NCI-H1105 (cell line): Measurements from ENCODE around the gene ZDHHC19.
"Not testable (repeated sequence)": the region's sequence is repeated elsewhere in the genome, so short reads cannot be mapped to it uniquely, and the experiment has no call there.

Experiments
- DNase-seq: peaks from one replicate; lab custom pipeline; 2025; lab: John Stamatoyannopoulos, UW

Gene ZDHHC19

GRCh38 chr3:196225086-196225485, 13.9 kb upstream of the ZDHHC19 start:
- no peak for DNase-seq

GRCh38 chr3:196222876-196223595, 11.8 kb upstream of the ZDHHC19 start:
- DNase-seq: no peak

DNA sequence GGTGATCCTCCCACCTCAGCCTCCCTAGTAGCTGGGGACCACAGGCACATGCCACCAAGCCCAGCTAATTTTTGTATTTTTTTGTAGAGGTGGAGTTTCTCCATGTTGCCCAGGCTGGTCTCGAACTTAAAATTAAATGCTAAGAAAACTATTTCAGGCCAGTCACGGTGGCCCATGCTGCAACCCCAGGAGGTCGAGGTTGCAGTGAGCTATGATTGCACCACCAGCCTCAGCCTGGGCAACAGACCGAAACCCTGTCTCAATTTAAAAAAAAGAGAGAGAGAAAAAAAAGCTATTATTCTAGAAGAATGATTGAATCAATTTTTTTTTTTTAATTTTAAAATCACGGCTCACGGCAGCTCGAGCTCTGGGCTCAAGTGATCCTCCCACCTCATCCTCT, 9.8 kb upstream of the ZDHHC19 start:
- DNase-seq: no peak

GRCh38 chr3:196220587-196220986, 9.4 kb upstream of the ZDHHC19 start:
- DNase-seq: no peak

DNA sequence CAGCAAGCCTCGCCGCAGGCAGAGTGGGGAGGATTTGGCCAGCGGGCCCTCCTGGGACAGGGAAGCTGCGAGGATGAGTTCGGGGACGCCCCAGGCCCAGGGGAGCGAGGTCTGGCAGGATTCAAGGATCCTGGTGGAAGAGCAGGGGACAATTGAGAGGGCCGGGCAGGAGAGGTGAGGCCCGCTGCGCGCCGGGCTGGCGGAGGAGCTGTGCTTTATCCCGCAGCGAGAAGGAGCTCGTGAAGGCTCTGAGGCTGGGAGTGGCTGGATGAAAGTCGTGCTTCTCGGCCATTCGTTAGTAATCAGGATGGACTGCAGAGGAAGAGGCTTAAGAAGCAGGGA, 8.7 kb upstream of the ZDHHC19 start:
- no peak for DNase-seq

- DNase-seq: no peak
Observed at GRCh38 chr3:196219194-196219969, 8.2 kb upstream of the ZDHHC19 start.

- DNase-seq: no peak
Observed at GRCh38 chr3:196218155-196218712, 7.0 kb upstream of the ZDHHC19 start.

- DNase-seq: no peak
Observed at GRCh38 chr3:196217307-196218154, 6.3 kb upstream of the ZDHHC19 start.

DNA sequence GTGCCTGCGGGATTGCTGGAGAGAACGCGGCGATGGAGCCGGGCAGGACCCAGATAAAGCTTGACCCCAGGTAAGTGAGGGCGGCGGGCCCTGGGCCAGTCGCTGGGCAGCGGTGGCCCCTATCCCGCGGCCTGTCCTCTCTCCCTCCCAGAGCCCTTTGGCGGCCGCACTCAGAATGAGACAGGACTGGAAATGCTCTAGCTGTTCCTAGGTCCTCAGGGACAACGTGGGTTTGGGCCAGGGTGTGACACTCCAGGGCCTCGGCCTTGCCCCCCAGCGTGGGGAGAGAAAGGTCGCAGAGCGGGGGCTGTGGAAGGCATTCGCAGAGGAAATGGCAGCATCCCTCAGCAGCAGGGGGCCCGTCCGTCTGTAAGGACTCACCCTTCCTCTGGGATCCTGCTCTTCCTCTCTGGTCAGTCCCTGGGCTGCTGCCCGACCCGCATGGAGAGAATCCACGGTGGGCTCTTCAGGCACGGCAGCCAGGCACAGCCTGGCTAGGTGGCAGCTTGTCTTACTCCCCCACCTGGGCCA, 5.5 kb upstream of the ZDHHC19 start:
- no peak for DNase-seq

GRCh38 chr3:196216089-196216564, 4.9 kb upstream of the ZDHHC19 start, which contains the start of gene SLC51A:
SLC51A (plus strand) TSS chr3:196216534; CDS start chr3:196216713, 179 bp downstream.
- no peak for DNase-seq

- no peak for DNase-seq
Observed at GRCh38 chr3:196215493-196216020, 4.4 kb upstream of the ZDHHC19 start.

DNA sequence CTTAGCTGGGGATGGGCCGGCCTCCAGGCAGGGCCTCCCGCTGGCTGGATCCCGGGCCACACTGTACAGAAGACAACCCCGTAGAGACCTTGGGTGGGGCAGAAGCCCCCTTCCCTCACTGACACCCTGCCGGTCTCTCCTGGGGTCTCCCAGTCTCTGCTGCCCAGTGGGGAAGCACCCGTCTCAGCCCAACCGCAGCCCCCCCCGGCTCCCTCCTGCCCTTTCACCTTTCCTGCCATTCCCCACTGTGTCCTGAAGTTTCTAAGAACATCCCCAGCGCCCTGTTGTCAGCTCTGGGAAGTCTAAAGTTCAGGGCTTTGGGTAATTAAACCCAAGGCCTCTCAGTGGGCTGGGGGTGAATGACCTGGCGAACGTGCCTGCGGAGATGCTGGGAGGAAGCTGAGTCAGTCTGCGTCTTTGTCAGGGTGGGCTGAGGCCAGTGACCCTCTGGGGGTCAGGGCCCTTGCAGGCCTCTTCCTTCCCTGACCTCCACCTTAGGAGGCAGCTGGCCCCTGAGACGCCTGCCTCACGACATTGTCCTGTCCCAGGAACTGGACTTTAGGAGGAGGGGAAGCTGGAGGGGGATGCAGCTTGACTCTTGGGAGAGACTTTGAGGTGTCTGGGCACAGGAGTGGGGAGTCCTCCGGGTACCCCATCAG, 3.7 kb upstream of the ZDHHC19 start:
- DNase-seq: no peak

DNA sequence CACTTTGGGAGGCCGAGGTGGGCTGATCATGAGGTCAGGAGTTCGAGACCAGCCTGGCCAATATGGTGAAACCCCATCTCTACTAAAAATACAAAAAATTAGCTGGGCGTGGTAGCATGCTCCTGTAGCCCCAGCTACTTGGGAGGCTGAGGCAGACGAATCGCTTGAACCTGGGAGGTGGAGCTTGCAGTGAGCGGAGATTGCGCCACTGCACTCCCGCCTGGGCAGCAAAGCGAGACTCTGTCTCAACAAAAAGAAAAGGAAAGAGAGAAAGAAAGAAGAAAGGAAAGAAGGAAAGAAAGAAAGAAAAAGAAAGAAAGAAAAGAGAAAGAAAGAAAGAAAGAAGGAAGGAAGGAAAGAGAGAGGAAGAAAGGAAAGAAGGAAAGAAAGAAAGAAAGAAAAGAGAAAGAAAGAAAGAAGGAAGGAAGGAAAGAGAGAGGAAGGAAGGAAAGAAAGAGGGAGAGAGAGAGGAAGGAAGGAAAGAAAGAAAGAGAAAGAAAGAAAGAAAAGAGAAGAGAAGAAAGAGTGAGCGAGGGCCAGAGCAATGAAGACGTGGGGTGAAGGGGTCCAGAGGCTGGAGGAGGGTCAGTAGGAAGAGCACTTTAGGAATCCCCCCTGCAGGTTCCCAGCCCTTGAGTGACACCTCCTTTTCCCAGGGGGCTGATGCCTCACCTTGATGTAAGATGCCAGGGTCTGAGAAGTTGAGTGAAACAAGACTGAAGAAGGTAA, 1.1 kb downstream of the ZDHHC19 start:
- DNase-seq: not testable (repeated sequence)

DNA sequence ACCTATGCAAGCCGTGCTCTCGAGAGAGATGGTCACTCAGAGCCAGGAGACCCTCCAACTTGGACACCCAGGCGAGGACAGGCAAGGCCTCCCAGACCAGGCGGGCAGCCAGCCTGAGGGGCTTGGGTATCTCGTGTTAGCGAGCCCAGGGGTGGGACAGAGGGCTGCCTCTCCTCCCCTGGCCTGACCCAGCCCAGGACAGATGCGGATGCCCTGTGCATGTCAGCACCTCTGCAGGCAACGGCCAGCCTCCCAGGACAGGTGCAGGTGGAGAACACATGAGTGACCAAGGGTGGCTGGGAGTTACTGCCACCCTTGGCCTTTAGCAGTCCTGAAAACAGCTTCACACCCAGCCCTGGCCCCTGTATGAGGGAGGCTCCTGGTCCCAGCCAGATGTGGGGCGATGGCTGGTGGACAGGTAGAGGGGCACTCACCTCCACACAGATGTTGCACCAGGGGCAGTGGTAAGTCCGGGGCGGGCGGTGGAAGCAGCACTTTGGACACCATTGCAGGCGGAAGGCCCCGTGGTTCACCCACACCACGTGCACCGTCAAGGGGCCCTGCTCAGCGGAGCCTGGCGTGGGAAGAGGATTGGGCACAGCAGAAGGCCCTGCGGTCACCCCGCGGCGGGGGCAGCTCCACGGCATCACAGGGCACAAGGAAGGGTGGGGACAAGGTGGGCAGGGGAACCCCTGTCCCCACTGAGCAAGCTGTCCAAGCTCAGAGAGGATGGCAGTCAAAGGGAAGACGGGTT, 2.1 kb downstream of the ZDHHC19 start:
- no peak for DNase-seq

DNA sequence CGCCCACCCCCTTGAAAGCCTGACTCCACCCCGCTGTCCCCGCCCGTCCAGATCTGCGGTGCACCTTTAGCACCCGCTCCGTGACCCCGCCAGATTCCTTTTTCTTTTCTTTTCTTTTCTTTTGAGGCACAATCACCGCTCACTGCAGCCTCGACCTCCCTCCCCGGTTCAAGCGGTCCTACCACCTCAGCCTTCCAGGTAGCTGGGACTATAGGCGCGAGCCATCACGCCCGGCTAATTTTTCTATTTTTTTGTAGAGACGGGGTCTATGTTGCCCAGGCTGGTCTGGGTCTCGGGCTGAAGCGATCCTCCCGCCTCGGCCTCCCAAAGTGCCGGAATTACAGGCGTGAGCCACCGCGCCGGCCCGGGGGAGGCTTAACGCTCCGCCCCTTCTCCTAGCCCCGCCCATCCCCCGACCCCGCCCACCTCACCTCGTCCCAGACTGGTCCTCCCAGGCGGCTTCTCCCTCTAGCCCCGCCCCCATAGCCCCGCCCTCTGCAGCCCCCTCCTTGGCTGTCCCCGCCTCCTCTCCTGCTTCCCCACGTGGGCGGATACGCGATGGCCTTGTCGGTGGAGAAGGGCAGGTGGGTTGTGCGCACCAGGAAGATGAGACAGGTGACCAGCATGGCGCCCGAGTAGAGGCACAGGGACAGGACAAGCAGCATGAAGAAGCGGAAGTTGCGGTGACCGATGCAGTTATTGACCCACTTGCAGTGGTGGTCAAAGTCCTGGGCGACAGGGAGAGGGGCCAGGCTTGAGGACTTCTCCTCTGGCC, 3.2 kb downstream of the ZDHHC19 start:
- DNase-seq: no peak

GRCh38 chr3:196207159-196207832, 3.9 kb downstream of the ZDHHC19 start:
- DNase-seq: no peak

DNA sequence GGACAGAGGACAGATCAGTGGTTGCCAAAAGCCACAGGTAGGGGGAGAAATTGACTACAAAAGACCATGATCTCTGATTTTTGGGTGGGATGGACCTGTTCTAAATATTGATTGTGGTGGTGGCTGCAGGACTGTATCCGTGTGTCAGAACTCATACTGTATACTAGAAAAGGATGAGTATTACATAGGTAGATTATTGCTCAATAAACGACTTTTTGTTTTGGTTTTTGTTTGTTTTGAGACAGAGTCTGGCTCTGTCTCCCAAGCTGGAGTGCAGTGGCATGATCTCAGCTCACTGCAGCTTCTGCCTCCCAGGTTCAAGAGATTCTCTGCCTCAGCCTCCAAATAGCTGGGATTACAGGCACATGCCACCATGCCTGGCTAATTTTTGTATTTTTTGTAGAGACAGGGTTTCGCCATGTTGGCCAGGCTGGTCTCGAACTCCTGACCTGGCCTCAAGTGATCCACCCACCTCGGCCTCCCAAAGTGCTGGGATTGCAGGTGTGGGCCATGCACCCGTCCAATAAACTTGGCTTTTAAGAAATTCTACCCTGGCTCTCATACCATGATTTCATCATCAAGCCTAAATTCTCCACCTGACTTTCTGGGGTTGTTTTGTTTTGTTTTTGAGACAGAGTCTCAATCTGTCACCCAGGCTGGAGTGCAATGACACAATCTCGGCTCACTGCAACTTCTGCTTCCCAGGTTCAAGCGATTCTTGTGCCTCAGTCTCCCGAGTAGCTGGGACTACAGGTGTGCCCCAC, 5.6 kb downstream of the ZDHHC19 start:
- not testable (repeated sequence) for DNase-seq
